ENCODE data around the gene FAM151B.

DNA sequence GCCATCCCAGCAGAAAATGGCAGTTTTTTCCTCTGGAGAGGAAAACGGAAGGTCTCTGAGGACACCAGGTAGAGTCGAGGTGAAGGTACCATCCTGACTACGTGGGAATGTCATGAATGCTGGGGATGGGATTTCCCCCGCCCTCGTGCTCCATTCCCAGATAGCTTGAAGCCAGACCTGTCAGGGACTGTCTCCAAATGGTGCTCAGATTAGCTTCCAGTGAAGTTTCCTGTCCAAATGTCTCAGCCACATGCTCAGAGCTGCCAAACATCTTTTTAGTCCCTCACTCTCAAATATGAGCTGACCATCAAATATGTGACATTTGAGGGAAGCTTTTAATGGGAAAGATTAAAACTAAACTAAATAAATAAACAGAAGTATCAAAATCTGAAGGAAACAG, 89.8 kb downstream of the FAM151B start:
- TF ChIP-seq, protein P1, sequence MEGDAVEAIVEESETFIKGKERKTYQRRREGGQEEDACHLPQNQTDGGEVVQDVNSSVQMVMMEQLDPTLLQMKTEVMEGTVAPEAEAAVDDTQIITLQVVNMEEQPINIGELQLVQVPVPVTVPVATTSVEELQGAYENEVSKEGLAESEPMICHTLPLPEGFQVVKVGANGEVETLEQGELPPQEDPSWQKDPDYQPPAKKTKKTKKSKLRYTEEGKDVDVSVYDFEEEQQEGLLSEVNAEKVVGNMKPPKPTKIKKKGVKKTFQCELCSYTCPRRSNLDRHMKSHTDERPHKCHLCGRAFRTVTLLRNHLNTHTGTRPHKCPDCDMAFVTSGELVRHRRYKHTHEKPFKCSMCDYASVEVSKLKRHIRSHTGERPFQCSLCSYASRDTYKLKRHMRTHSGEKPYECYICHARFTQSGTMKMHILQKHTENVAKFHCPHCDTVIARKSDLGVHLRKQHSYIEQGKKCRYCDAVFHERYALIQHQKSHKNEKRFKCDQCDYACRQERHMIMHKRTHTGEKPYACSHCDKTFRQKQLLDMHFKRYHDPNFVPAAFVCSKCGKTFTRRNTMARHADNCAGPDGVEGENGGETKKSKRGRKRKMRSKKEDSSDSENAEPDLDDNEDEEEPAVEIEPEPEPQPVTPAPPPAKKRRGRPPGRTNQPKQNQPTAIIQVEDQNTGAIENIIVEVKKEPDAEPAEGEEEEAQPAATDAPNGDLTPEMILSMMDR (IDR thresholded peaks at IDR 0.05), result no peak
- TF ChIP-seq EZH2 (IDR thresholded peaks at IDR 0.05), result no peak
- no peak for TF ChIP-seq EZH2phosphoT487 (IDR thresholded peaks at IDR 0.05)

Data from neural progenitor cell (in vitro differentiated cells).